Measurements from ENCODE around the gene CD58.

GRCh38 chr1:116465477-116465844, 105.4 kb downstream of the CD58 start:
- TF ChIP-seq CTCF (IDR thresholded peaks at IDR 0.05; ENCODE audit: insufficient read depth, low read length, poor library complexity, severe bottlenecking) (no peak), EZH2phosphoT487 (conservative IDR thresholded peaks at IDR 0.05; ENCODE audit: low read length) (no peak)
